NB4 (cell line): ENCODE measurements around the gene CLMN.

Source experiments
- CTCF ChIP-seq: IDR thresholded peaks from one replicate; pipeline ENCODE4 v1.5.1; 2012; ENCODE audit warnings: low read depth, low read length
- POLR2A ChIP-seq: IDR thresholded peaks from 2 replicates; pipeline ENCODE4 v1.6.1; 2011; ENCODE audit warnings: mild to moderate bottlenecking; ENCODE audit not compliant: insufficient read length; ENCODE audit errors: extremely low read depth

- TF ChIP-seq CTCF (peak; percentile 39), POLR2A (no peak)
These were observed 123.4 kb downstream of the CLMN start for GRCh38 chr14:95196268-95196667.
